H1 (cell line): ENCODE data around the gene CAPN9. TPM values are rescaled to one million over a fixed set of nuclear protein-coding genes. Genes with fewer than 3 reads are reported as not detected.

Source experiments
- CTCF ChIA-PET: fragments of 300-600 bp; sonication (Branson Sonifier 250); formaldehyde crosslinking; loops from one replicate; lab custom pipeline; 2021; ENCODE audit not compliant: partially characterized antibody; lab: Charles Lee
- POLR2A ChIA-PET: fragments of 300-600 bp; sonication (Branson Sonifier 250); formaldehyde crosslinking; loops from one replicate; lab custom pipeline; 2021; ENCODE audit warnings: inconsistent platforms; ENCODE audit not compliant: partially characterized antibody; lab: Charles Lee
- DNase-seq, 2 experiments: peaks; one replicate each; pipeline versions ENCODE4 v3.0.0 to v3.0.0-alpha.2; 2010 to 2022; ENCODE audit warnings: low spot score in 2 of 2, low read depth in 1 of 2, mixed read lengths in 1 of 2
- FAIRE-seq: peaks from 2 replicates; lab custom pipeline; 2011; peaks lifted over from hg19 to GRCh38; lab: Jason Lieb, UNC
- H2AFZ ChIP-seq: 2 replicates; pipeline ENCODE4 v1.8.1; 2012; ENCODE audit warnings: low read length, inconsistent platforms
- H2AK5ac ChIP-seq: 2 replicates; pipeline ENCODE4 v1.6.1; 2013; ENCODE audit warnings: low read depth, low read length
- H2BK120ac ChIP-seq: replicated peaks from 2 replicates; pipeline ENCODE3; 2013; ENCODE audit warnings: low read depth, low read length, inconsistent platforms
- H2BK12ac ChIP-seq: 2 replicates; pipeline ENCODE4 v1.6.1; 2013; ENCODE audit warnings: low read depth, low read length
- H2BK15ac ChIP-seq: 2 replicates; pipeline ENCODE4 v1.6.1; 2013; ENCODE audit warnings: low read length
- H2BK20ac ChIP-seq: 2 replicates; pipeline ENCODE4 v1.6.1; 2013; ENCODE audit warnings: low read length
- H2BK5ac ChIP-seq: 2 replicates; pipeline ENCODE4 v1.6.1; 2013; ENCODE audit warnings: low read depth, low read length
- H3K14ac ChIP-seq: 2 replicates; pipeline ENCODE4 v1.6.1; 2013; ENCODE audit warnings: inconsistent platforms; ENCODE audit not compliant: insufficient read length
- H3K18ac ChIP-seq: 2 replicates; pipeline ENCODE4 v1.6.1; 2013; ENCODE audit warnings: low read length; ENCODE audit errors: extremely low read depth
- H3K23ac ChIP-seq: 2 replicates; pipeline ENCODE4 v1.6.1; 2013; ENCODE audit warnings: inconsistent platforms; ENCODE audit not compliant: insufficient read length
- H3K23me2 ChIP-seq: 2 replicates; pipeline ENCODE4 v1.6.1; 2013; ENCODE audit warnings: low read depth, low read length
- H3K27ac ChIP-seq: 2 replicates; pipeline ENCODE4 v1.6.1; 2011; ENCODE audit warnings: low read depth, low read length, inconsistent platforms
- H3K27me3 ChIP-seq, 4 experiments: replicated peaks in 1 of 4; 1 replicate in 1 of 4; 2 replicates in 3 of 4; pipeline versions ENCODE4 v1.6.1 to v1.8.1; 2011 to 2013; ENCODE audit warnings: low read length in 3 of 4, mild to moderate bottlenecking in 3 of 4, inconsistent platforms in 2 of 4, mixed read lengths in 2 of 4, moderate library complexity in 1 of 4; ENCODE audit not compliant: control insufficient read depth in 3 of 4, insufficient read depth in 3 of 4; ENCODE audit errors: extremely low read depth in 1 of 4
- H3K36me3 ChIP-seq, 4 experiments: 2 replicates each; pipeline versions ENCODE4 v1.6.1 to v1.8.1; 2011 to 2013; ENCODE audit warnings: mild to moderate bottlenecking in 4 of 4, low read length in 3 of 4, moderate library complexity in 2 of 4, control low read depth in 1 of 4, inconsistent platforms in 1 of 4; ENCODE audit not compliant: insufficient read depth in 4 of 4, control insufficient read depth in 2 of 4
- H3K4ac ChIP-seq: replicated peaks from 2 replicates; pipeline ENCODE3; 2013; ENCODE audit warnings: low read length, low read depth, mixed read lengths, inconsistent platforms; ENCODE audit not compliant: insufficient read length
- H3K4me1 ChIP-seq, 4 experiments: replicated peaks in 1 of 4; 1 replicate in 1 of 4; 2 replicates in 3 of 4; pipeline versions ENCODE4 v1.6.1 to v1.8.1; 2011 to 2013; ENCODE audit warnings: low read length in 3 of 4, inconsistent platforms in 2 of 4, mixed read lengths in 1 of 4; ENCODE audit not compliant: insufficient read depth in 4 of 4, control insufficient read depth in 3 of 4
- H3K4me2 ChIP-seq, 2 experiments: 2 replicates each; pipeline versions ENCODE4 v1.6.1 to v1.8.1; 2011 to 2013; ENCODE audit warnings: low read depth in 2 of 2, low read length in 2 of 2, control low read depth in 1 of 2, inconsistent platforms in 1 of 2, mild to moderate bottlenecking in 1 of 2; ENCODE audit not compliant: insufficient read depth in 1 of 2
- H3K4me3 ChIP-seq, 4 experiments: fragments of 200-600, 300-600 bp in 1 of 4; sonication (generic), shearing (Covaris generic), sonication (Bioruptor Twin) in 1 of 4; 2 replicates each; pipeline versions ENCODE4 v1.5.1 to v1.8.1; 2011 to 2016; ENCODE audit warnings: low read length in 4 of 4, low read depth in 3 of 4, control low read depth in 2 of 4, inconsistent platforms in 2 of 4, mild to moderate bottlenecking in 2 of 4, mixed read lengths in 1 of 4, moderate library complexity in 1 of 4; ENCODE audit not compliant: insufficient read depth in 2 of 4; ENCODE audit errors: extremely low read depth in 1 of 4
- H3K56ac ChIP-seq: replicated peaks from 2 replicates; pipeline ENCODE3; 2013; ENCODE audit warnings: low read depth, mild to moderate bottlenecking, mixed read lengths, low read length, inconsistent platforms; ENCODE audit not compliant: insufficient read length
- H3K79me1 ChIP-seq: 2 replicates; pipeline ENCODE4 v1.6.1; 2013; ENCODE audit warnings: low read depth, low read length, control low read depth
- H3K79me2 ChIP-seq, 2 experiments: 2 replicates each; pipeline versions ENCODE4 v1.6.1 to v1.8.1; 2012 to 2013; ENCODE audit warnings: low read length in 2 of 2, mild to moderate bottlenecking in 2 of 2, inconsistent platforms in 1 of 2; ENCODE audit not compliant: insufficient read depth in 2 of 2, control insufficient read depth in 1 of 2
- H3K9ac ChIP-seq, 4 experiments: replicated peaks in 1 of 4; 1 replicate in 1 of 4; 2 replicates in 3 of 4; pipeline versions ENCODE4 v1.6.1 to v1.8.1; 2011 to 2013; ENCODE audit warnings: low read depth in 3 of 4, low read length in 3 of 4, control low read depth in 2 of 4, mild to moderate bottlenecking in 2 of 4, moderate library complexity in 2 of 4, inconsistent platforms in 1 of 4; ENCODE audit errors: extremely low read depth in 1 of 4
- H3K9me3 ChIP-seq, 2 experiments: 2 replicates each; pipeline versions ENCODE4 v1.6.1 to v1.8.1; 2012 to 2013; ENCODE audit warnings: mild to moderate bottlenecking in 2 of 2, moderate library complexity in 2 of 2, control low read depth in 1 of 2, inconsistent platforms in 1 of 2, low read depth in 1 of 2, low read length in 1 of 2, mixed read lengths in 1 of 2; ENCODE audit not compliant: insufficient read depth in 2 of 2
- H4K20me1 ChIP-seq, 2 experiments: replicated peaks in 1 of 2; 2 replicates each; pipeline versions ENCODE3 to v1.8.1; 2011 to 2013; ENCODE audit warnings: inconsistent platforms in 2 of 2, low read length in 2 of 2, mild to moderate bottlenecking in 1 of 2; ENCODE audit not compliant: insufficient read depth in 2 of 2, control insufficient read depth in 1 of 2
- H4K5ac ChIP-seq: 2 replicates; pipeline ENCODE4 v1.6.1; 2013; ENCODE audit warnings: low read length, low read depth, mixed read lengths, inconsistent platforms; ENCODE audit not compliant: insufficient read length
- H4K8ac ChIP-seq: 2 replicates; pipeline ENCODE4 v1.8.0; 2013; ENCODE audit warnings: mild to moderate bottlenecking, moderate library complexity, low read length, inconsistent platforms; ENCODE audit not compliant: insufficient read depth; ENCODE audit errors: extremely low read depth
- H4K91ac ChIP-seq: replicated peaks from 2 replicates; pipeline ENCODE3; 2013; ENCODE audit warnings: low read length, mixed read lengths, inconsistent platforms; ENCODE audit not compliant: insufficient read length
- ATF3 ChIP-seq: IDR thresholded peaks from 2 replicates; pipeline ENCODE4 v1.6.1; 2011; ENCODE audit warnings: low read depth, mild to moderate bottlenecking, low read length; ENCODE audit not compliant: insufficient read depth
- GTF2F1 ChIP-seq: IDR thresholded peaks from 2 replicates; pipeline ENCODE4 v1.6.1; 2012; ENCODE audit warnings: low read depth, low read length, improper control_type of control experiment, borderline replicate concordance
- KDM1A ChIP-seq: fragments of 200-600, 300-600 bp; sonication (generic); IDR thresholded peaks from 2 replicates; pipeline ENCODE4 v1.7.1; 2016; ENCODE audit warnings: mild to moderate bottlenecking, low read length, borderline replicate concordance
- MAFK ChIP-seq: IDR thresholded peaks from 2 replicates; pipeline ENCODE4 v1.6.1; 2012; ENCODE audit warnings: low read depth, mild to moderate bottlenecking, improper control_type of control experiment, low read length
- SAP30 ChIP-seq: fragments of 300-600 bp; sonication (generic); IDR thresholded peaks from 2 replicates; pipeline ENCODE4 v1.7.1; 2012; ENCODE audit warnings: low read length, moderate library complexity, mild to moderate bottlenecking, inconsistent platforms; ENCODE audit not compliant: insufficient read depth, insufficient replicate concordance
- SP2 ChIP-seq: IDR thresholded peaks from 2 replicates; pipeline ENCODE4 v1.6.1; 2012; ENCODE audit warnings: mild to moderate bottlenecking, low read length, inconsistent platforms
- ZNF274 ChIP-seq: IDR thresholded peaks from 2 replicates; pipeline ENCODE4 v1.7.0; 2012; ENCODE audit warnings: low read length, borderline replicate concordance; ENCODE audit errors: extremely low read depth
- WGBS, 2 experiments: shearing (Covaris generic) in 1 of 2; methylation state at CpG; one replicate each; pipeline versions ENCODE4 v1.1.6 to v1.1.7; 2013 to 2015; ENCODE audit warnings: low lambda C conversion rate in 2 of 2, mixed read lengths in 2 of 2, inconsistent platforms in 1 of 2, low coverage in 1 of 2, missing lambda C conversion rate in 1 of 2; ENCODE audit not compliant: insufficient replicate concordance in 2 of 2, insufficient coverage in 1 of 2, insufficient read length in 1 of 2; ENCODE audit errors: extremely low coverage in 1 of 2, missing lambda C conversion rate in 1 of 2; 5-methylcytosine and 5-hydroxymethylcytosine counted together
- polyA plus RNA-seq, 7 experiments: library from polyadenylated mRNA; depleted of rRNA in 3 of 7; stranded (reverse) in 5 of 7; unstranded in 2 of 7; fragments of >200 nt in 5 of 7; fragments of 200-250 nt in 2 of 7; gene quantifications; 1 replicate in 5 of 7; 2 replicates in 1 of 7; 4 replicates in 1 of 7; pipeline versions ENCODE4 v1.2.1 to v1.2.3, GENCODE V29; 2011 to 2013; ENCODE audit warnings: missing spikeins in 2 of 7, mixed read lengths in 2 of 7
- total RNA-seq: library from RNA; stranded (reverse); fragmentation: NEBNext Ultra II Directional; extraction: Animal tissue kit (Norgen Biotek cat#: 25700); gene quantifications from 2 replicates; pipeline ENCODE4 v1.2.1, GENCODE V29; 2021

CAPN9 gene
- total and polyA plus RNA-seq, 2 of the 8 experiments (the other 6 are each of a cell fraction or from before 2014, with no cell fraction given) = 0.22 to 0.76 TPM

GRCh38 chr1:230750576-230750975 lies 3.4 kb downstream of the CAPN9 start:
- H3K23me2 ChIP-seq = peaks cover 2% of the 10 kb centered on the region; the same call in 1 of the 2 replicates
- peak overlapping the region; percentile 83; the same call in 1 of the 2 replicates for H2AK5ac ChIP-seq
- POLR2A ChIA-PET = interaction anchor here (0.7 to 1.0 kb wide), 2 partner anchors 9 to 14 kb away, joined by 3 read pairs; no protein-coding TSS in a partner anchor
- no peak overlapping the region for H3K14ac ChIP-seq
- peak overlapping the region; percentile 18 for H4K5ac ChIP-seq
- H3K4ac ChIP-seq = peak overlapping the region; percentile 30
- WGBS, 2 experiments = 69% methylated on average over 4 of the region's 5 CpGs; no CpG with 5 or more reads in 1 of the 2 experiments
- no peak overlapping the region for H3K23ac ChIP-seq
- no peaks in the 10 kb centered on the region for H3K36me3 ChIP-seq
- peak overlapping the region; percentile 91 for H2BK20ac ChIP-seq
- no peak overlapping the region for H3K27ac ChIP-seq
- no peaks in the 10 kb centered on the region for H3K79me2 ChIP-seq
- H2AFZ ChIP-seq = no peak overlapping the region
- peak overlapping the region; percentile 73; the same call in 1 of the 2 replicates for H2BK5ac ChIP-seq
- H4K91ac ChIP-seq = peak overlapping the region; percentile 71
- CTCF ChIA-PET = interaction anchor here (1.1 kb wide), 1 partner anchor 107 kb away, joined by 4 read pairs; no protein-coding TSS in a partner anchor
- H3K56ac ChIP-seq = no peak overlapping the region
- H2BK15ac ChIP-seq = peak overlapping the region; percentile 37; the same call in 1 of the 2 replicates
- FAIRE-seq (no peak), DNase-seq (no peak)
- no peaks in the 10 kb centered on the region for H3K79me1 ChIP-seq
- peaks cover 11 to 42% (median 26%) of the 10 kb centered on the region in 4 experiments for H3K4me1 ChIP-seq
- no peaks in the 10 kb centered on the region; a peak in 1 of 7 replicates for H3K27me3 ChIP-seq
- no peaks in the 10 kb centered on the region for H3K9me3 ChIP-seq
- H3K4me2 ChIP-seq = no peak overlapping the region
- H3K9ac ChIP-seq = no peak overlapping the region
- H2BK120ac ChIP-seq = peak overlapping the region; percentile 3
- no peak overlapping the region for H3K4me3 ChIP-seq
- H2BK12ac ChIP-seq = peak overlapping the region; percentile 96; the same call in 1 of the 2 replicates
- peak overlapping the region; percentile 72 for H3K18ac ChIP-seq
- H4K20me1 ChIP-seq = no peaks in the 10 kb centered on the region
- H4K8ac ChIP-seq = peak overlapping the region; percentile 39
- no peak for TF ChIP-seq SAP30
- no peak for TF ChIP-seq SP2
- no peak for TF ChIP-seq KDM1A
- no peak for TF ChIP-seq GTF2F1
- no peak for TF ChIP-seq ZNF274
- no peak for TF ChIP-seq ATF3
- TF ChIP-seq MAFK = no peak
